ENCODE measurements around the gene PACSIN2. TPM values are rescaled to one million over a fixed set of nuclear protein-coding genes. Genes with fewer than 3 reads are reported as not detected.

The PACSIN2 gene
- total and polyA plus RNA-seq, 2 of the 13 experiments (the other 11 are each of a cell fraction or from before 2014, with no cell fraction given), result 54.1 to 68.8 TPM

DNA sequence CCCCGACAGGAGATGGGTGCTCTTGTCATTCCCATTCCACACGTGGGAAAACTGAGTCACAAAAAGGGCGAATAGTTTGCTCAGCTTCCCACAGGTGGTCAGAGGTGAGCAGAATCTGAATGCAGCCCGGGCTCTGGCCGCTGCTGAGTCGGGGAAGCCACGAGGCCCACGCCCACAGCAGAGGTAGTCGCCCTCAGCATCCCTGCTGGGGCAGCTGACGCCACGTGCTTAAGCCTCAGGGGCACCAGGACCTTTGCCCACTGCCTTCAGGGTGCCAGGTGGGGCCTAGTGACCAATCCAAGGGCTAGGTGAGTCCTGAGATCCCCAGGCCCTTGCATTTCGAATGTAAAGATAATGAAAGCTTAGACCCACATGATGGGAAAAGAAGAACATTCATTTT is 133.7 kb downstream of the PACSIN2 start:
- Histone ChIP-seq H3K4me3 (replicated peaks in 1 of 3; ENCODE audit: insufficient read depth in 1 of 3, low read depth in 2 of 3, low read length in 3 of 3) (no peak overlapping the region), H3K9me3 (ENCODE audit: low read length) (no peaks in the 10 kb centered on the region), H3K36me3 (replicated peaks in 1 of 2; ENCODE audit: control insufficient read depth in 1 of 2, insufficient read depth in 2 of 2, low read length in 2 of 2) (peaks cover 59 to 100% of the 10 kb centered on the region in 2 experiments), H2AFZ (ENCODE audit: low read length) (no peak overlapping the region), H3K27ac (ENCODE audit: extremely low read length, insufficient read depth, low read length) (no peak overlapping the region), H3K27me3 (ENCODE audit: control insufficient read depth in 1 of 2, insufficient read depth in 2 of 2, low read length in 2 of 2) (no peaks in the 10 kb centered on the region), H3K9ac (ENCODE audit: insufficient read depth, low read depth, low read length) (no peak overlapping the region), H3K79me2 (ENCODE audit: insufficient read depth, low read length) (no peaks in the 10 kb centered on the region), H4K20me1 (ENCODE audit: insufficient read depth, low read length) (no peaks in the 10 kb centered on the region), H3K4me1 (ENCODE audit: insufficient read depth, low read length) (no peaks in the 10 kb centered on the region), H3K4me2 (ENCODE audit: low read depth, low read length) (no peak overlapping the region)
- DNase-seq (ENCODE audit: low spot score), result no peak
- 97% methylated on average over 8 of the region's 12 CpGs for WGBS (ENCODE audit: low lambda C conversion rate)
- no peak for TF ChIP-seq RBM39 (IDR thresholded peaks at IDR 0.05; ENCODE audit: low read depth, low read length, poor library complexity, severe bottlenecking)
- 0 out of 2 replicates have a peak, but pooled peaks have one; percentile 13 for TF ChIP-seq ZNF629 (CRISPR knock-in tag; conservative IDR thresholded peaks at IDR 0.05)
- TF ChIP-seq SUZ12 (IDR thresholded peaks at IDR 0.05; ENCODE audit: low read depth, low read length), result no peak
- no peak for TF ChIP-seq MXD4 (CRISPR knock-in tag; IDR thresholded peaks at IDR 0.05)
- in situ Hi-C loops (cut with HindIII; ENCODE audit: extremely low pct_ligation_motif_present, low pct_unique_long_range_greater_than_20kb) (no loop called here), intact Hi-C loops (cut with micrococcal nuclease; ENCODE audit: unreplicated experiment) (no loop called here)
- no TSS peak for BruUV-seq (replicated peaks)
- ChIA-PET CTCF (ENCODE audit: low intra/inter-chr PET ratio, low total read pairs) (no interaction called here), POLR2A (no interaction called here)
- FAIRE-seq, result no peak
- no peak for ATAC-seq

DNA sequence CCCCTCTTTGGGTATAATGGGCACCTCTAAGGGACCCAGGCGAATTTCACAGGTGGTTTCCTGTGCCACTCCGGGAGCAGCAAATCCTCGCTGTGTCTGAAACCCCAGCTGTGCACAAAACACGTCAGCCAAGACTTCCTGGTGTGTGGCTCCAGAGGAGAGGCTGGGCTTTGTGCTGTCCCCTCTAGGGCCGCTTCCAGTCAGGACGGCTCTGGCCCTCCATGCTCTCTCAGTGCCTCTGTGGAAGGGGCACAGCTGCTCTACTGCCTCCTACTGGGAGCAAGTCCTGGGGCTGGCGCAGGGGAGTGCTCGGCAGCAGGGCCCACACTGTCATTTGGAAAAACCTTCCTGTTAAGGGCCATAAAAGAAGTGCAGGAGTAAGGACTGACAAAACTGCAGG is 134.1 kb downstream of the PACSIN2 start:
- H3K27me3 ChIP-seq (ENCODE audit: control insufficient read depth in 1 of 2, insufficient read depth in 2 of 2, low read length in 2 of 2), result no peaks in the 10 kb centered on the region
- ATAC-seq (peak; percentile 20; the same call in 1 of the 3 replicates), FAIRE-seq (no peak), DNase-seq (ENCODE audit: low spot score) (no peak)
- H3K4me2 ChIP-seq (ENCODE audit: low read depth, low read length), result no peak overlapping the region
- 83% methylated on average over 1 of the region's 8 CpGs for WGBS (ENCODE audit: low lambda C conversion rate)
- POLR2A ChIA-PET, result no interaction called here
- H3K4me3 ChIP-seq (replicated peaks in 1 of 3; ENCODE audit: insufficient read depth in 1 of 3, low read depth in 2 of 3, low read length in 3 of 3), result no peak overlapping the region
- no peak for TF ChIP-seq MBNL3 (CRISPR knock-in tag; conservative IDR thresholded peaks at IDR 0.05)
- TF ChIP-seq, protein P1, sequence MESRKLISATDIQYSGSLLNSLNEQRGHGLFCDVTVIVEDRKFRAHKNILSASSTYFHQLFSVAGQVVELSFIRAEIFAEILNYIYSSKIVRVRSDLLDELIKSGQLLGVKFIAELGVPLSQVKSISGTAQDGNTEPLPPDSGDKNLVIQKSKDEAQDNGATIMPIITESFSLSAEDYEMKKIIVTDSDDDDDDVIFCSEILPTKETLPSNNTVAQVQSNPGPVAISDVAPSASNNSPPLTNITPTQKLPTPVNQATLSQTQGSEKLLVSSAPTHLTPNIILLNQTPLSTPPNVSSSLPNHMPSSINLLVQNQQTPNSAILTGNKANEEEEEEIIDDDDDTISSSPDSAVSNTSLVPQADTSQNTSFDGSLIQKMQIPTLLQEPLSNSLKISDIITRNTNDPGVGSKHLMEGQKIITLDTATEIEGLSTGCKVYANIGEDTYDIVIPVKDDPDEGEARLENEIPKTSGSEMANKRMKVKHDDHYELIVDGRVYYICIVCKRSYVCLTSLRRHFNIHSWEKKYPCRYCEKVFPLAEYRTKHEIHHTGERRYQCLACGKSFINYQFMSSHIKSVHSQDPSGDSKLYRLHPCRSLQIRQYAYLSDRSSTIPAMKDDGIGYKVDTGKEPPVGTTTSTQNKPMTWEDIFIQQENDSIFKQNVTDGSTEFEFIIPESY (CRISPR knock-in tag; IDR thresholded peaks at IDR 0.05), result peak; percentile 84
- TF ChIP-seq, protein P2, sequence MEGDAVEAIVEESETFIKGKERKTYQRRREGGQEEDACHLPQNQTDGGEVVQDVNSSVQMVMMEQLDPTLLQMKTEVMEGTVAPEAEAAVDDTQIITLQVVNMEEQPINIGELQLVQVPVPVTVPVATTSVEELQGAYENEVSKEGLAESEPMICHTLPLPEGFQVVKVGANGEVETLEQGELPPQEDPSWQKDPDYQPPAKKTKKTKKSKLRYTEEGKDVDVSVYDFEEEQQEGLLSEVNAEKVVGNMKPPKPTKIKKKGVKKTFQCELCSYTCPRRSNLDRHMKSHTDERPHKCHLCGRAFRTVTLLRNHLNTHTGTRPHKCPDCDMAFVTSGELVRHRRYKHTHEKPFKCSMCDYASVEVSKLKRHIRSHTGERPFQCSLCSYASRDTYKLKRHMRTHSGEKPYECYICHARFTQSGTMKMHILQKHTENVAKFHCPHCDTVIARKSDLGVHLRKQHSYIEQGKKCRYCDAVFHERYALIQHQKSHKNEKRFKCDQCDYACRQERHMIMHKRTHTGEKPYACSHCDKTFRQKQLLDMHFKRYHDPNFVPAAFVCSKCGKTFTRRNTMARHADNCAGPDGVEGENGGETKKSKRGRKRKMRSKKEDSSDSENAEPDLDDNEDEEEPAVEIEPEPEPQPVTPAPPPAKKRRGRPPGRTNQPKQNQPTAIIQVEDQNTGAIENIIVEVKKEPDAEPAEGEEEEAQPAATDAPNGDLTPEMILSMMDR (CRISPR knock-in tag; IDR thresholded peaks at IDR 0.05), result peak; percentile 43
- H3K27ac ChIP-seq (ENCODE audit: extremely low read length, insufficient read depth, low read length), result no peak overlapping the region
- H2AFZ ChIP-seq (ENCODE audit: low read length), result no peak overlapping the region
- H3K9me3 ChIP-seq (ENCODE audit: low read length), result no peaks in the 10 kb centered on the region
- no peaks in the 10 kb centered on the region for H3K79me2 ChIP-seq (ENCODE audit: insufficient read depth, low read length)
- intact Hi-C loops (cut with micrococcal nuclease; ENCODE audit: unreplicated experiment) (no loop called here), in situ Hi-C loops (cut with HindIII; ENCODE audit: extremely low pct_ligation_motif_present, low pct_unique_long_range_greater_than_20kb) (no loop called here)
- BruUV-seq (replicated peaks), result no TSS peak
- no peak overlapping the region for H3K9ac ChIP-seq (ENCODE audit: insufficient read depth, low read depth, low read length)
- H3K36me3 ChIP-seq (replicated peaks in 1 of 2; ENCODE audit: control insufficient read depth in 1 of 2, insufficient read depth in 2 of 2, low read length in 2 of 2), result peaks cover 61 to 100% of the 10 kb centered on the region in 2 experiments
- H4K20me1 ChIP-seq (ENCODE audit: insufficient read depth, low read length), result no peaks in the 10 kb centered on the region
- H3K4me1 ChIP-seq (ENCODE audit: insufficient read depth, low read length), result no peaks in the 10 kb centered on the region
- CTCF ChIA-PET (ENCODE audit: low intra/inter-chr PET ratio, low total read pairs), result no interaction called here
